GM19438 (cell line): Measurements from ENCODE around the gene ZNF625.
"Not testable (repeated sequence)": the region's sequence is repeated elsewhere in the genome, so short reads cannot be mapped to it uniquely, and the experiment has no call there.

Source experiments
- ATAC-seq: cut with Tn5 transposase; IDR thresholded peaks from one replicate; pipeline ENCODE4 v1.9.1; 2021; ENCODE audit warnings: low read depth; ENCODE audit not compliant: unreplicated experiment

The ZNF625 gene

DNA sequence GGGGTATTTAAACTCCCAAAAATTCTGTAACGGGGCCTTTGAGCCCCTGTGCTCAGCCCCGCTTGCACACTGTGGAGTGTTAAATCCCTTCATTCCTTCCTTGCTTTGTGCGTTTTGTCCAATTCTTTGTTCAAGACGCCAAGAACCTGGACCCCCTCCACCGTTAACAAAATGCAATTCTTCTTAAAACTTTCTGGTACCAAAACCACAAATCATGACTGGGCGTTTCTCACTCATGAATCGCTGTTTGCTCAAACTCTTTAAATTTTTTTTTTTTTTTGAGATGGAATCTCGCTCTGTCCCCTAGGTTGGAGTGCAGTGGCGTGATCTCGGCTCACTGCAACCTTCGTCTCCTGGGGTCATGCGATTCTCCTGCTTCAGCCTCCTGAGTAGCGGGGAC, 17.3 kb downstream of the ZNF625 start:
- ATAC-seq = no peak

DNA sequence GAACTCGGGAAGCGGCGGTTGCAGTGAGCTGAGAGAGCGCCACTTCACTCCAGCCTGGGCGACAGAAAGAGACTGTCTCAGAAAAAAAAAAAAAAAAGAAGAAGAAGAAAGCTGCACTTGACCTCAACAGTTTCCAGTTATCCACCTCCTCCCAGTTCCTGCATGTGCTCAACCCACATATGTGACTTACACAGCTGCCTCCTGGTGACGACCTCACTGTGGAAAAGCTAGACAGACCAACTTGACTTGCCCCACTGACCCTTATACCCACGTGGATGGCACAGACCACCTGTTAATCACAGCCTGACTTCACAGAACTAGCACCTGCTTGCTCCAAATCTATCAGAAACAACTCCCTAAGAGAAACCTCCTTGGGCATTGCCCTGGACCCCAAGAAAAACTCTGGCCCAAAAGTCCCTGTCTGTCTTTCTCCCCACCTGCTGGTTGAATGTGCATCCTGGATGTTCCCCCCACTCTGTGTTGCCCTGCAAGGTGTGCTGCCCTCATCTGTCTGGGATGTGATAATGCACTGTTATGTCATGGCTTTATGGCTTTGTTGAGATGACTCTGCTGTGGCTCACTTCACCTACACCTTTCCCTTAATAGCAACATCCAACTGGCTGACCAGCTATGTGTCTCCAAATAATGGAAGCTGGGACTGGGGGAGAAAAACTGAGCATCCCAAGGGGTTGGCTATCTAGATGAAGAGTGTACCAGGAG, 19.2 kb downstream of the ZNF625 start:
- ATAC-seq = no peak

- ATAC-seq = no peak
Observed at GRCh38 chr19:12133069-12133468, 23.5 kb downstream of the ZNF625 start.

DNA sequence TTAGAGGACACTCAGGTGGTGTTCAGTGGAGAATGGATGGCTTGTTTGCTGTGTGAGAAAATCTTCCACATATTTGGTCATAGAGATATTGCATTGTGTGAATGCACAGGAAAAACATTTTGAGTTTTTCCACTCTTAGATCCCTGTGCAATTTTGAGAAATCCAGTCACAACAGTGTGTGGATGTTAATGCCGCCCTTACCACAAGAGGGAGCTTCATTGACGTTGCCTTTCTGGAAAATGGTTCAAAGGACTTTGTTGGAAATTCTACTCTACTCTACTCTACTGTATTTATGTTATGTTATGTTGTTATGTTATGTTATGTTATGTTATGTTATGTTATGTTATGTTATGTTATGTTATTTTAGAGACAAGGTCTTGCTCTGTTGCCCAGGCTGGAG, 29.8 kb downstream of the ZNF625 start:
- no peak for ATAC-seq

DNA sequence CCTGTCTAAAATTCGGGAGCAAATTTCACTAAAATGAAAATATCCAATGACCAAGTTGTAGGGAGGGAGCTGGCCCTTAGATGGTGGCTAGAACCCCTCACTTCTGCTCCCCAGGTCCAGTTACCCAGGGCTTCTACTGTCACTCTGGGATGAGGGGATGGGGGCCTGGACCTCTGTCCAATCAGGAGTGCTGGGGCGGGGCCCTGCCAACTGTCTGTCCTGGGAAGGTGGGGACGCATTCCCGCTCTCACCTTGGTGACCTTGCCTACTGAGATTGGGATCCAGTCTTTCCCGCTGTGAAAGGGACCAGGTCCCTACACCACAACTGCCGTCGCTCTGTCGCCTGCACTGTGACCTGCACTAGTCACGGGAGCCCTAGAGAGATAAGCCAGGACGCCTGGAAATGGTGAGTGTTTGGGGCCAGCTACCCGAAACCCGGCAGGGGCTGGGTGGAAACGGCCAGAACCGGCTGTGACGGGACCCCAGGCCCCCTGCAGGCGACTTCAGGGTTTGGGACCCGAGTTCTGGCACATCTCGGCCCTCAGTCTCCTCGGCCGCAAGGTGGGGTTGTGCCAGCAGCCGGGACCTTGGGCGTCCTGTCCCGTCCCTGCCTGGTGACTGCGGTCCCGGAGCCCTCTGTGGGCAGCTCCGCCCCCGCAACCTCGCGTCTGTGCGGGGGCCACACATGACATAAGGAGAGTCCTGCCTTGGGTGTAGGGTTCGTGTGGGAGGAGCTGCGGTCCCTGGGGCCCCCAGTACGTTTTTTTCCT, 39.1 kb downstream of the ZNF625 start:
- ATAC-seq = no peak

DNA sequence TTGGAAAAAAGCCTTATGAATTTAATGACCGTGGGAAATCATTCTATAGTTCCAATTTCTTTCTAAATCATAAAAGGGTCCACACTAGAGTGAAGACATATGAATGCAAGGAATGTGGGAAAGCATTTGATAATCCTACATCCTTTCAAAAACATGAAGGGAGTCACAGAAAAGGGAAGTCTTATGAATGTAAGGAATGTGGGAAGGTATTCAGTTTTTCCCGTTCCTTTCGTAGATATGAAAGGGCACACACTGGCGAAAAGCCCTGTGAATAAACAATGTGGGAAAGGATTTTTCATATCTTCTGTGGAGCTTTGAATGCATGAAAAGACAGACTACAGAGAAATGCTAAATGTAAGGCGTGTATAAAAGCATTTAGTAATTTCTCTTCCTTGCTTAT, 43.4 kb downstream of the ZNF625 start:
- no peak for ATAC-seq

DNA sequence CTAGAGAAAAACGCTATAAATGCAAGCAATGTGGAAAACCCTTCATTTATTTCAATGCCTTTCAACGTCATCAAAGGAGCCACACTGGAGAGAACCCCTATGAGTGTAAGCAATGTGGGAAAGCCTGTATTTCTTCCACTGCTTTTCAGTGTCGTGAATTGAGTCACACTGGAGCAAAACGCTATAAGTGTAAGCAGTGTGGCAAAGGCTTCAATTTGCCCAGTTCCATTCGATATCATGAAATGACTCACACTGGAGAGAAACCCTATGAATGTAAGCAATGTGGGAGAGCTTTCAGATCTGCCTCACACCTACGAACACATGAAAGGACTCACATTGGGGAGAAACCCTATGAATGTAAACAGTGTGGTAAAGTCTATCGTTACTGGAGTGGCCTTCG, 43.8 kb downstream of the ZNF625 start:
- no peak for ATAC-seq

GRCh38 chr19:12111943-12112637, 44.4 kb downstream of the ZNF625 start:
- no peak for ATAC-seq

GRCh38 chr19:12111176-12111575, 45.4 kb downstream of the ZNF625 start:
- no peak for ATAC-seq

DNA sequence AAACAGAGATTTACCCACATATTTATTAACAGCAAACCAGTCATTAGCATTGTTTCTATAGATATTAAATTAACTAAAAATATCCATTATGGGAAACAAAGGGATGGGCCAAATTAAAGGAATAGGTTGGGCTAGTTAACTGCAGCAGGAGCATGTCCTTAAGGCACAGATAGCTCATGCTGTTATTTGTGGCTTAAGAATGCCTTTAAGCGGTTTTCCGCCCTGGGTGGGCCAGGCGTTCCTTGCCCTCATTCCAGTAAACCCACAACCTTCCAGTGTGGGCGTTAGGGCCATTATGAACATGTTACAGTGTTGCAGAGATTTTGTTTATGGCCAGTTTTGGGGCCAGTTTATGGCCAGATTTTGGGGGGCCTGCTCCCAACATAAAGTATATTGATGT, 52.6 kb downstream of the ZNF625 start:
- not testable (repeated sequence) for ATAC-seq

- ATAC-seq = no peak
Observed at GRCh38 chr19:12098040-12098439, 58.5 kb downstream of the ZNF625 start.

DNA sequence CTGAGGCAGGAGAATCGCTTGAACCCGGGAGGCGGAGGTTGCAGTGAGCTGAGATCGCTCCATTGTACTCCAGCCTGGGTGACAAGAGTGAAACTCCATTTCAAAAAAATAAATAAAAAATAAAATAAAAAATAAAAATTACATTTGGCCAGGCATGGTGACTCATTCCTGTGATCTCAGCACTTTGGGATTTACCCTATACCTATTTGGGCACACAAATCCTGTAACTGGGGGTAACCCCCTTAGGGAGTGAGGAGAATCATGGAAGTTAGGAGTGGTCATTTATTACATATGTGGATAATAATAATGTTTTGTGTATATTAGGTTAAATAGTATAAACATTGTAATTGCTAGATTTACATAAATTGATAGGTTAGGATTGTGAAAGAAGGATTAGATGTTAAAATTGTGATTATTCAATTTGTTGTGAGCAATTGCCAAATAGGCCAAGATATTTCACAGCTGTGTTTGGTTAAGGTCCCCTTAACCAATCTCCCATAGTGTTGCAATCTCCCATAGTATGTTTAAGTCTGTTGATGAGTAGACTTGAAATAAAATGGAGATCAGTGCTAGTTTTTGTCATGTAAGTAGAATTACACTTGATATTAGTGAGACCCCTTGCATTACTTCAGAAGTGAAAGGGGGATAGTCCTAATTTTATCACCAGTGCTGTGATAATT, 61.3 kb downstream of the ZNF625 start:
- no peak for ATAC-seq
